GM18519 (cell line): ENCODE measurements around the gene ADAM15.

Source experiments
- ATAC-seq: cut with Tn5 transposase; IDR thresholded peaks from one replicate; pipeline ENCODE4 v1.9.1; 2021; ENCODE audit warnings: mild to moderate bottlenecking, moderate library complexity; ENCODE audit not compliant: unreplicated experiment, low FRiP score

Gene ADAM15

GRCh38 chr1:155108296-155108695 lies 57.2 kb downstream of the ADAM15 start:
- ATAC-seq: no peak

- no peak for ATAC-seq
Observed at GRCh38 chr1:155110381-155110780, 59.3 kb downstream of the ADAM15 start.

DNA sequence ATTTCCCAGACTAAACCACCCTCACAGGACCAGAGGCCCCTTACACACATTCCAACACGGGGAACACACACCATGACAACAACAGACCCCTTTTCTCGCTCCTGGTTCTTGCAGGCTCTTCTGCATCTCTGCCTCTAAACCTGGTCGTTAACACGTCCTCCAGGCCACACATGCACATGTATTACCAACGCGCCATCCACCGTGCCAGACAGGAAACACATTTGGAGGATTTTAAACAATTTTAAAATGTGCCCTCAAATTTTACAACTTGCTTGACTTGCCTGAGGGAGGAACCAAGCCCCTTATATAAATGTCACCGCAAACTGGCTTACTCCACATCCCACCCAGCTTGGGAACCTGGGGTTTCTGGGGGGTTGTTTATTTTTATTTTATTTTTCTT lies 59.7 kb downstream of the ADAM15 start:
- no peak for ATAC-seq
